Liver (tissue), 9 donors: Measurements from ENCODE around the gene XCL1. TPM values are rescaled to one million over a fixed set of nuclear protein-coding genes. Genes with fewer than 3 reads are reported as not detected.

Experiments
- DNase-seq: peaks from one replicate; pipeline ENCODE4 v3.0.0-alpha.2; 2017; ENCODE audit warnings: low spot score
- H3K27ac ChIP-seq, 2 donors: one replicate each; pipeline ENCODE4 v1.7.0; 2013; ENCODE audit warnings: inconsistent platforms in 2 of 2, low read length in 2 of 2, control low read depth in 1 of 2, low read depth in 1 of 2, mild to moderate bottlenecking in 1 of 2
- H3K27me3 ChIP-seq, 4 donors: one replicate each; pipeline versions ENCODE4 v1.6.1 to v1.7.0; 2013; ENCODE audit warnings: low read length in 3 of 4, inconsistent platforms in 1 of 4, mild to moderate bottlenecking in 1 of 4, moderate library complexity in 1 of 4; ENCODE audit not compliant: control insufficient read depth in 4 of 4, insufficient read depth in 4 of 4
- H3K36me3 ChIP-seq, 4 donors: one replicate each; pipeline versions ENCODE4 v1.6.1 to v1.7.0; 2013; ENCODE audit warnings: low read length in 3 of 4, mild to moderate bottlenecking in 3 of 4, low read depth in 1 of 4, moderate library complexity in 1 of 4; ENCODE audit not compliant: control insufficient read depth in 4 of 4, insufficient read depth in 3 of 4
- H3K4me1 ChIP-seq, 4 donors: one replicate each; pipeline versions ENCODE4 v1.6.1 to v1.7.0; 2013; ENCODE audit warnings: low read length in 3 of 4, mild to moderate bottlenecking in 3 of 4, moderate library complexity in 1 of 4; ENCODE audit not compliant: control insufficient read depth in 4 of 4, insufficient read depth in 4 of 4
- H3K4me3 ChIP-seq, 3 donors: one replicate each; pipeline versions ENCODE4 v1.6.1 to v1.7.0; 2013; ENCODE audit warnings: low read length in 3 of 3, control low read depth in 1 of 3, low read depth in 1 of 3, mild to moderate bottlenecking in 1 of 3
- H3K9ac ChIP-seq, 2 donors: one replicate each; pipeline ENCODE4 v1.7.0; 2013; ENCODE audit warnings: low read length in 2 of 2, mild to moderate bottlenecking in 2 of 2, moderate library complexity in 2 of 2, control low read depth in 1 of 2, low read depth in 1 of 2
- H3K9me3 ChIP-seq, 4 donors: one replicate each; pipeline versions ENCODE4 v1.6.1 to v1.7.0; 2013; ENCODE audit warnings: low read length in 3 of 4; ENCODE audit not compliant: control insufficient read depth in 4 of 4
- ATF3 ChIP-seq: IDR thresholded peaks from 2 replicates; pipeline ENCODE4 v1.6.1; 2016; ENCODE audit warnings: antibody characterized with exemption
- CTCF ChIP-seq: fragments of 150-350 bp; IDR thresholded peaks from 2 replicates; pipeline ENCODE4 v1.5.1; 2017; ENCODE audit warnings: improper control_type of control experiment, low read depth, low read length; ENCODE audit not compliant: missing input control
- EGR1 ChIP-seq, 2 donors: IDR thresholded peaks; 2 replicates each; pipeline ENCODE4 v1.6.1; 2016 to 2018; ENCODE audit warnings: antibody characterized with exemption in 2 of 2, low read depth in 2 of 2
- FOXA1 ChIP-seq: IDR thresholded peaks from 2 replicates; pipeline ENCODE4 v1.6.1; 2016; ENCODE audit warnings: antibody characterized with exemption
- FOXA2 ChIP-seq: IDR thresholded peaks from 2 replicates; pipeline ENCODE4 v1.6.1; 2016; ENCODE audit warnings: antibody characterized with exemption
- GABPA ChIP-seq, 2 donors: IDR thresholded peaks in 1 of 2; conservative IDR thresholded peaks in 1 of 2; 2 replicates each; pipeline ENCODE4 v1.6.1; 2016; ENCODE audit warnings: antibody characterized with exemption in 2 of 2, mild to moderate bottlenecking in 1 of 2, moderate library complexity in 1 of 2
- HNF4A ChIP-seq, 2 donors: conservative IDR thresholded peaks; 2 replicates each; pipeline ENCODE4 v1.6.1; 2016; ENCODE audit warnings: antibody characterized with exemption in 2 of 2, mild to moderate bottlenecking in 2 of 2
- HNF4G ChIP-seq: IDR thresholded peaks from 2 replicates; pipeline ENCODE4 v1.6.1; 2016; ENCODE audit warnings: antibody characterized with exemption
- JUND ChIP-seq, 2 donors: IDR thresholded peaks; 2 replicates each; pipeline ENCODE4 v1.6.1; 2016; ENCODE audit warnings: antibody characterized with exemption in 2 of 2
- MAX ChIP-seq: IDR thresholded peaks from 2 replicates; pipeline ENCODE4 v1.6.1; 2016; ENCODE audit warnings: antibody characterized with exemption
- NR2F2 ChIP-seq: IDR thresholded peaks from 2 replicates; pipeline ENCODE4 v1.6.1; 2016; ENCODE audit warnings: antibody characterized with exemption
- RAD21 ChIP-seq, 2 donors: IDR thresholded peaks; 2 replicates each; pipeline ENCODE4 v1.6.1; 2016; ENCODE audit warnings: antibody characterized with exemption in 2 of 2, mild to moderate bottlenecking in 2 of 2
- REST ChIP-seq: IDR thresholded peaks from 2 replicates; pipeline ENCODE4 v1.6.1; 2016; ENCODE audit warnings: antibody characterized with exemption, mild to moderate bottlenecking
- RXRA ChIP-seq, 2 donors: IDR thresholded peaks; 2 replicates each; pipeline ENCODE4 v1.6.1; 2017 to 2018; ENCODE audit warnings: antibody characterized with exemption in 2 of 2, mild to moderate bottlenecking in 1 of 2
- SP1 ChIP-seq: IDR thresholded peaks from 2 replicates; pipeline ENCODE4 v1.6.1; 2018; ENCODE audit warnings: antibody characterized with exemption, mild to moderate bottlenecking
- TAF1 ChIP-seq: conservative IDR thresholded peaks from 2 replicates; pipeline ENCODE4 v1.6.1; 2016; ENCODE audit warnings: antibody characterized with exemption, mild to moderate bottlenecking
- YY1 ChIP-seq: IDR thresholded peaks from 2 replicates; pipeline ENCODE4 v1.6.1; 2016; ENCODE audit warnings: antibody characterized with exemption, mild to moderate bottlenecking
- ZBTB33 ChIP-seq: IDR thresholded peaks from 2 replicates; pipeline ENCODE4 v1.6.1; 2016; ENCODE audit warnings: antibody characterized with exemption
- WGBS: extraction: QIAGEN DNeasy Blood & Tissue Kit; methylation state at CpG from one replicate; pipeline ENCODE4 v1.1.7; 2013; 5-methylcytosine and 5-hydroxymethylcytosine counted together
- polyA plus RNA-seq, 2 donors: library from polyadenylated mRNA; stranded (reverse) in 1 of 2; unstranded in 1 of 2; fragments of 200-250 nt in 1 of 2; fragments of >200 nt in 1 of 2; fragmentation: Nextera tagmentation in 1 of 2; extraction: Ambion mirVana in 1 of 2; gene quantifications; one replicate each; pipeline versions ENCODE4 v1.2.1 to v1.2.3, GENCODE V29; 2013 to 2015
- total RNA-seq, 2 donors: library from RNA; depleted of rRNA; stranded (reverse); fragments of >200 nt; gene quantifications; one replicate each; pipeline ENCODE4 v1.2.3, GENCODE V29; 2014
- donor health status: healthy.
- donor health status: healthy.
- donor health status: healthy.
- donor health status: healthy.
- donor health status: healthy.

XCL1 gene
- total and polyA plus RNA-seq, 4 donors: 0.17 to 0.33 (median 0.22) TPM

- no peak for TF ChIP-seq NR2F2
- no peak for TF ChIP-seq FOXA2
- TF ChIP-seq YY1: no peak
- TF ChIP-seq MAX: no peak
- no peak for TF ChIP-seq EGR1 (IDR thresholded peaks at IDR 0.05; ENCODE audit: low read depth in 2 of 2)
- TF ChIP-seq HNF4A (conservative IDR thresholded peaks at IDR 0.05): no peak
- TF ChIP-seq FOXA1: no peak
- TF ChIP-seq SP1: no peak
- TF ChIP-seq ATF3: no peak
- TF ChIP-seq CTCF: no peak
- TF ChIP-seq JUND (IDR thresholded peaks at IDR 0.05): no peak
- TF ChIP-seq TAF1: no peak
- no peak for TF ChIP-seq RXRA (IDR thresholded peaks at IDR 0.05)
- TF ChIP-seq HNF4G: no peak
- TF ChIP-seq ZBTB33: no peak
- no peak for TF ChIP-seq RAD21 (IDR thresholded peaks at IDR 0.05)
- TF ChIP-seq GABPA (IDR thresholded peaks at IDR 0.05 in 1 of 2, conservative IDR thresholded peaks at IDR 0.05 in 1 of 2): no peak
- TF ChIP-seq REST: no peak
- Histone ChIP-seq H3K36me3 (no peaks in the 10 kb centered on the region), H3K9me3 (no peaks in the 10 kb centered on the region), H3K9ac (no peak overlapping the region), H3K4me1 (no peaks in the 10 kb centered on the region), H3K4me3 (no peak overlapping the region), H3K27ac (no peak overlapping the region), H3K27me3 (no peaks in the 10 kb centered on the region)
- WGBS: 92% methylated on average over 1 of the region's 1 CpG
- DNase-seq: no peak
These were observed 9.5 kb downstream of the XCL1 start for GRCh38 chr1:168585937-168586336.
